OCI-LY3 (cell line): ENCODE measurements around the gene SREK1.

Experiments
- H2AFZ ChIP-seq: fragments of 200-600, 300-600 bp; shearing (Covaris generic); 2 replicates; pipeline ENCODE4 v1.6.0; 2014; ENCODE audit warnings: antibody characterized with exemption, low read depth, low read length
- H3K27ac ChIP-seq: fragments of 200-600, 300-600 bp; sonication (generic); 2 replicates; pipeline ENCODE4 v1.5.1; 2014; ENCODE audit warnings: mild to moderate bottlenecking, low read length, moderate library complexity, mixed read lengths
- H3K27me3 ChIP-seq: fragments of 200-600, 300-600 bp; sonication (generic); 2 replicates; pipeline ENCODE4 v1.6.1; 2014; ENCODE audit warnings: low read depth, low read length, mixed read lengths
- H3K36me3 ChIP-seq: fragments of 200-600, 300-600 bp; sonication (generic); replicated peaks from 2 replicates; pipeline ENCODE3; 2014; ENCODE audit warnings: low read depth, low read length, mixed read lengths
- H3K4me1 ChIP-seq: fragments of 300-600, 200-600 bp; sonication (generic); 2 replicates; pipeline ENCODE4 v1.6.1; 2014; ENCODE audit warnings: low read length, mixed read lengths
- H3K4me2 ChIP-seq: fragments of 200-600, 300-600 bp; sonication (generic); 2 replicates; pipeline ENCODE4 v1.6.1; 2014; ENCODE audit warnings: low read length, mixed read lengths
- H3K4me3 ChIP-seq: fragments of 300-600, 200-600 bp; sonication (generic); 2 replicates; pipeline ENCODE4 v1.5.1; 2014; ENCODE audit warnings: antibody characterized with exemption, mild to moderate bottlenecking, low read length, moderate library complexity
- H3K79me2 ChIP-seq: fragments of 300-600, 200-600 bp; shearing (Covaris generic); 2 replicates; pipeline ENCODE4 v1.6.1; 2014; ENCODE audit warnings: mild to moderate bottlenecking, low read length, mixed read lengths
- H3K9ac ChIP-seq: fragments of 300-600, 200-600 bp; shearing (Covaris generic); 2 replicates; pipeline ENCODE4 v1.6.0; 2014; ENCODE audit warnings: mild to moderate bottlenecking, low read length, moderate library complexity
- H3K9me3 ChIP-seq: fragments of 200-600, 300-600 bp; shearing (Covaris generic); 2 replicates; pipeline ENCODE4 v1.6.1; 2014; ENCODE audit warnings: low read length, mixed read lengths; ENCODE audit not compliant: insufficient read depth
- H4K20me1 ChIP-seq: fragments of 200-600, 300-600 bp; sonication (generic); 2 replicates; pipeline ENCODE4 v1.6.1; 2016; ENCODE audit warnings: low read length, mixed read lengths; ENCODE audit not compliant: insufficient read depth
- CTCF ChIP-seq: fragments of 200-600, 300-600 bp; sonication (generic); IDR thresholded peaks from 2 replicates; pipeline ENCODE4 v1.5.1; 2014; ENCODE audit warnings: antibody characterized with exemption, low read length, low read depth
- EZH2phosphoT487 ChIP-seq: fragments of 200-600 bp; shearing (Covaris generic); IDR thresholded peaks from 2 replicates; pipeline ENCODE4 v1.6.1; 2018; ENCODE audit warnings: antibody characterized with exemption, mixed run types, low read depth

SREK1 gene

GRCh38 chr5:66170195-66170919, 26.3 kb downstream of the SREK1 start:
- H3K4me2 ChIP-seq = no peak overlapping the region
- no peak overlapping the region for H3K4me3 ChIP-seq
- no peaks in the 10 kb centered on the region for H3K4me1 ChIP-seq
- H3K27me3 ChIP-seq = no peaks in the 10 kb centered on the region
- no peak for TF ChIP-seq EZH2phosphoT487
- no peak for TF ChIP-seq CTCF
- no peaks in the 10 kb centered on the region for H3K79me2 ChIP-seq
- H2AFZ ChIP-seq = no peak overlapping the region
- no peaks in the 10 kb centered on the region for H3K9me3 ChIP-seq
- no peak overlapping the region for H3K27ac ChIP-seq
- 0 out of 2 replicates have a peak, but pooled peaks cover 2% of the 10 kb centered on the region for H4K20me1 ChIP-seq
- peaks cover 12% of the 10 kb centered on the region for H3K36me3 ChIP-seq
- H3K9ac ChIP-seq = no peak overlapping the region

GRCh38 chr5:66171349-66172344, 27.5 kb downstream of the SREK1 start:
- H3K36me3 ChIP-seq = peaks cover 19% of the 10 kb centered on the region
- H3K4me3 ChIP-seq = no peak overlapping the region
- 0 out of 2 replicates have a peak, but pooled peaks cover 2% of the 10 kb centered on the region for H4K20me1 ChIP-seq
- H3K9me3 ChIP-seq = no peaks in the 10 kb centered on the region
- H3K4me1 ChIP-seq = no peaks in the 10 kb centered on the region
- H3K9ac ChIP-seq = no peak overlapping the region
- H3K27ac ChIP-seq = no peak overlapping the region
- no peaks in the 10 kb centered on the region for H3K27me3 ChIP-seq
- no peak overlapping the region for H2AFZ ChIP-seq
- TF ChIP-seq CTCF (peak; percentile 54), EZH2phosphoT487 (no peak)
- no peaks in the 10 kb centered on the region for H3K79me2 ChIP-seq
- H3K4me2 ChIP-seq = no peak overlapping the region

GRCh38 chr5:66174338-66174737, 30.2 kb downstream of the SREK1 start:
- Histone ChIP-seq H3K4me1 (no peaks in the 10 kb centered on the region), H3K4me2 (no peak overlapping the region), H3K36me3 (peaks cover 35% of the 10 kb centered on the region), H3K79me2 (no peaks in the 10 kb centered on the region), H3K4me3 (no peak overlapping the region), H3K27me3 (no peaks in the 10 kb centered on the region), H4K20me1 (no peaks in the 10 kb centered on the region), H3K27ac (no peak overlapping the region), H3K9me3 (no peaks in the 10 kb centered on the region), H3K9ac (no peak overlapping the region), H2AFZ (no peak overlapping the region)
- peak; percentile 29 for TF ChIP-seq CTCF
- TF ChIP-seq EZH2phosphoT487 = no peak

- Histone ChIP-seq H4K20me1 (no peaks in the 10 kb centered on the region), H3K9me3 (no peaks in the 10 kb centered on the region), H3K4me1 (no peaks in the 10 kb centered on the region), H3K27me3 (no peaks in the 10 kb centered on the region), H3K4me3 (no peak overlapping the region), H3K27ac (no peak overlapping the region), H3K36me3 (peaks cover 37% of the 10 kb centered on the region), H2AFZ (no peak overlapping the region), H3K4me2 (no peak overlapping the region), H3K9ac (no peak overlapping the region), H3K79me2 (no peaks in the 10 kb centered on the region)
- TF ChIP-seq EZH2phosphoT487 (no peak), CTCF (no peak)
These were observed 34.7 kb downstream of the SREK1 start for GRCh38 chr5:66178799-66179198.
